VCaP (cell line): Measurements from ENCODE around the gene MPZ.
"Not testable (repeated sequence)": the region's sequence is repeated elsewhere in the genome, so short reads cannot be mapped to it uniquely, and the experiment has no call there.

Experiments
- H3K27ac ChIP-seq: fragments of 450-650 bp; 2 replicates; pipeline ENCODE4 v1.5.1; 2017
- TF ChIP-seq, protein P1 (sequence below): fragments of 450-650 bp; conservative IDR thresholded peaks from 2 replicates; pipeline ENCODE4 v1.5.1; 2017; ENCODE audit warnings: mild to moderate bottlenecking, moderate library complexity

MPZ gene

GRCh38 chr1:161333166-161333565 is 23.4 kb upstream of the MPZ start:
- TF ChIP-seq, protein P1, sequence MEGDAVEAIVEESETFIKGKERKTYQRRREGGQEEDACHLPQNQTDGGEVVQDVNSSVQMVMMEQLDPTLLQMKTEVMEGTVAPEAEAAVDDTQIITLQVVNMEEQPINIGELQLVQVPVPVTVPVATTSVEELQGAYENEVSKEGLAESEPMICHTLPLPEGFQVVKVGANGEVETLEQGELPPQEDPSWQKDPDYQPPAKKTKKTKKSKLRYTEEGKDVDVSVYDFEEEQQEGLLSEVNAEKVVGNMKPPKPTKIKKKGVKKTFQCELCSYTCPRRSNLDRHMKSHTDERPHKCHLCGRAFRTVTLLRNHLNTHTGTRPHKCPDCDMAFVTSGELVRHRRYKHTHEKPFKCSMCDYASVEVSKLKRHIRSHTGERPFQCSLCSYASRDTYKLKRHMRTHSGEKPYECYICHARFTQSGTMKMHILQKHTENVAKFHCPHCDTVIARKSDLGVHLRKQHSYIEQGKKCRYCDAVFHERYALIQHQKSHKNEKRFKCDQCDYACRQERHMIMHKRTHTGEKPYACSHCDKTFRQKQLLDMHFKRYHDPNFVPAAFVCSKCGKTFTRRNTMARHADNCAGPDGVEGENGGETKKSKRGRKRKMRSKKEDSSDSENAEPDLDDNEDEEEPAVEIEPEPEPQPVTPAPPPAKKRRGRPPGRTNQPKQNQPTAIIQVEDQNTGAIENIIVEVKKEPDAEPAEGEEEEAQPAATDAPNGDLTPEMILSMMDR: no peak
- H3K27ac ChIP-seq: no peak overlapping the region

GRCh38 chr1:161330346-161330745 is 20.6 kb upstream of the MPZ start:
- no peak overlapping the region for H3K27ac ChIP-seq
- TF ChIP-seq, protein P1: no peak

DNA sequence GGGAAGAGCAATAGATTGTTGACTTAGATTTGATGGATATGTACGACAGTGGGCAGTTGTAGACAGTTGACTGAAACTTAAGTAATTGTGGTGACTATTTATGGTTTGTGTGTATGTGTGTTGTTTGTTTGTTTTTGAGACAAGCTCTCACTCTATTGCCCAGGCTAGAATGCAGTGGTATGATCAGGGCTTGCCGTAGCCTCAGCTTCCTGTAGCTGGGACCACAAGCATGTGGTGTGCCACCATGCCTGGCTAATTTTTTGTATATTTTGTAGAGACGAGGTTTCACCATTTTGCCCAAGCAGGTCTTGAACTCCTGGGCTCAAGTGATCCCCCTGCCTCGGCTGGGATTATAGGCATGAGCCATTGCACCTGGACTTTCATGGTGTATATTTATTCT is 14.3 kb upstream of the MPZ start:
- TF ChIP-seq, protein P1: no peak
- H3K27ac ChIP-seq: no peak overlapping the region

DNA sequence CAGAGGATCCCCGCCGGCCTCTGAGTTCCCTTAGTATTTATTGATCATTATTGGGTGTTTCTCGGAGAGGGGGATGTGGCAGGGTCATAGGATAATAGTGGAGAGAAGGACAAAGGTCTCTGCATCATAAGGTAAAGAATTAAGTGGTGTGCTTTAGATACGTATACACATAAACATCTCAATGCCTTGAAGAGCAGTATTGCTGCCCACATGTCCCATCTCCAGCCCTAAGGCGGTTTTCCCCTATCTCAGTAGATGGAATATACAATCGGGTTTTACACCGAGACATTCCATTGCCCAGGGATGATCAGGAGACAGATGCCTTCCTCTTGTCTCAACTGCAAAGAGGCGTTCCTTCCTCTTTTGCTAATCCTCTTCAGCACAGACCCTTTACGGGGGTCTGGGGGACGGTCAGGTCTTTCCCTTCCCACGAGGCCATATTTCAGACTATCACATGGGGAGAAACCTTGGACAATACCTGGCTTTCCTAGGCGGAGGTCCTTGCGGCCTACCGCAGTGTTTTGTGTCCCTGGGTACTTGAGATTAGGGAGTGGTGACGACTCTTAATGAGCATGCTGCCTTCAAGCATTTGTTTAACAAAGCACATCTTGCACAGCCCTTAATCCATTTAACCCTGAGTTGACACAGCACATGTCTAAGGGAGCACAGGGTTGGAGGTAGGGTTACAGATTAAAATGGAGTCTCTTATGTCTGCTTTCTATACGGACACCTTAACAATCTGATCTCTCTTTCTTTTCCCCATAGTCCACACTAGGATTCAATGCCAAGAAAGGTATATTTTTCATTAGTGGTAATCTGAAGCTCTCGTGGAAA is 6.3 kb upstream of the MPZ start:
- not testable (repeated sequence) for H3K27ac ChIP-seq

DNA sequence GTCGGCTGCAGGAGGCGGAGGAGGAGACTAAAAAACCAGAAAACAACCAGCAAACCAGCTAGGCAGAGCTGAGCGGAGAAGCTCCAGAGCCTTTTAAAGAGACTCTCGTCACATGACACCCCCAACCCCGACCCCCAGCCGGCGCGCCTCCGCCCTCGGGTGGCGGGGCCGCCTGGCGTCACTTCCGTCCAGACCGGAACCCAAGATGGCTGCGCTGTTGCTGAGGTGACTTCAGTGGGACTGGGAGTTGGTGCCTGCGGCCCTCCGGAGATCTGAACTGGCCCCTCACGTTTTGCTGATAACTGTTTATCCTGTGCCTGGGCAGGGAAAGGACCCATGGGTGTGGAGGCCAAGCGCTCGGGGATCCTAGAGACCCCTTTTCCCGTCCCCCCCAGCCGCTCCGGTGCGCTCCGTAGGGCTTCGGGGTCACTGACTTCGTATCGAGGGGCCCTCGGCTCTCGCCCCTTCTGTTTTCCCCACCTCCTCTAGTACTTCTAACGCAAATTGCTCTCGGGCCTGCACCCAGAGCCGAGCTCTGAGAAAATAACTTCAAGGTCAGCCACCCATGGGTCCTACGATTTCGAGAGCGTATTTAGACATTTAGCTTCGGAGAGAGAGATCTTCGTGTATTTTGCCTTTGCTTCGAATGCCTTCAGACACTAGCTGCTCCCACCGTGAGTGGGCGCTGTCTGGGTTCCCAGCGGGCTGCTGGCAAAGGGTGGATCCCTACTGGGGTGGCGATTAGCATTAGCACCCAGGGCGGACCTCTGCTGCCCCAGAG is 4.6 kb upstream of the MPZ start, which contains the start of gene SDHC:
Gene SDHC (plus strand): TSS at position 181 of the 781 bp plus-strand sequence. CDS start 25 bp downstream, at position 206.
- TF ChIP-seq, protein P1: peak; percentile 43
- H3K27ac ChIP-seq: peak within 1 kb of the TSS; percentile 85

- TF ChIP-seq, protein P1: no peak
- peak overlapping the region; percentile 85 for H3K27ac ChIP-seq
These were observed 3.9 kb upstream of the MPZ start for GRCh38 chr1:161313554-161314200.

GRCh38 chr1:161311595-161312181 is 1.9 kb upstream of the MPZ start:
- no peak overlapping the region for H3K27ac ChIP-seq
- TF ChIP-seq, protein P1: no peak
